Measurements from ENCODE around the gene TRABD2A. TPM values are rescaled to one million over a fixed set of nuclear protein-coding genes. Genes with fewer than 3 reads are reported as not detected.

TRABD2A gene
- total RNA-seq, 1 donor from 2014 or later: 0.84 TPM

GRCh38 chr2:84846041-84846663 lies 34.7 kb downstream of the TRABD2A start:
- no peaks in the 10 kb centered on the region for H3K27me3 Mint-ChIP-seq (ENCODE audit: low read depth)

GRCh38 chr2:84844141-84844540 lies 36.7 kb downstream of the TRABD2A start:
- Mint-ChIP-seq H3K4me1 (peaks cover 11% of the 10 kb centered on the region), H3K9me3 (no peaks in the 10 kb centered on the region), H3K27me3 (ENCODE audit: low read depth) (no peaks in the 10 kb centered on the region), H3K36me3 (ENCODE audit: low read depth) (no peaks in the 10 kb centered on the region), H3K4me3 (no peak overlapping the region), H3K27ac (ENCODE audit: unreplicated experiment) (no peak overlapping the region)
- no peak for DNase-seq (ENCODE audit: low read depth, low spot score)
- no peak for TF ChIP-seq CTCF (conservative IDR thresholded peaks at IDR 0.05)

More at GRCh38 chr2:84846041-84846663, 34.7 kb downstream of the TRABD2A start:
- DNase-seq (ENCODE audit: low read depth, low spot score): no peak
- Mint-ChIP-seq H3K4me3 (no peak overlapping the region), H3K27ac (ENCODE audit: unreplicated experiment) (no peak overlapping the region), H3K9me3 (no peaks in the 10 kb centered on the region), H3K36me3 (ENCODE audit: low read depth) (no peaks in the 10 kb centered on the region), H3K4me1 (no peaks in the 10 kb centered on the region)
- no peak for TF ChIP-seq CTCF (conservative IDR thresholded peaks at IDR 0.05)

GRCh38 chr2:84841577-84841976 lies 39.3 kb downstream of the TRABD2A start:
- H3K36me3 Mint-ChIP-seq (ENCODE audit: low read depth): peaks cover 4% of the 10 kb centered on the region
- no peak for TF ChIP-seq CTCF (conservative IDR thresholded peaks at IDR 0.05)
- peaks cover 4% of the 10 kb centered on the region for H3K9me3 Mint-ChIP-seq
- DNase-seq (ENCODE audit: low read depth, low spot score): no peak
- no peak overlapping the region for H3K4me3 Mint-ChIP-seq
- H3K27ac Mint-ChIP-seq (ENCODE audit: unreplicated experiment): no peak overlapping the region
- peaks cover 11% of the 10 kb centered on the region for H3K4me1 Mint-ChIP-seq
- no peaks in the 10 kb centered on the region for H3K27me3 Mint-ChIP-seq (ENCODE audit: low read depth)

- no peak for DNase-seq (ENCODE audit: low read depth, low spot score)
- no peak overlapping the region for H3K4me3 Mint-ChIP-seq
- peaks cover 11% of the 10 kb centered on the region for H3K4me1 Mint-ChIP-seq
- H3K27me3 Mint-ChIP-seq (ENCODE audit: low read depth): no peaks in the 10 kb centered on the region
- no peak overlapping the region for H3K27ac Mint-ChIP-seq (ENCODE audit: unreplicated experiment)
- peaks cover 8% of the 10 kb centered on the region for H3K9me3 Mint-ChIP-seq
- peaks cover 11% of the 10 kb centered on the region for H3K36me3 Mint-ChIP-seq (ENCODE audit: low read depth)
- no peak for TF ChIP-seq CTCF (conservative IDR thresholded peaks at IDR 0.05)
These were observed 40.6 kb downstream of the TRABD2A start for GRCh38 chr2:84840306-84840705.

GRCh38 chr2:84839851-84840250 lies 41.0 kb downstream of the TRABD2A start:
- DNase-seq (ENCODE audit: low read depth, low spot score): no peak
- no peaks in the 10 kb centered on the region for H3K27me3 Mint-ChIP-seq (ENCODE audit: low read depth)
- H3K9me3 Mint-ChIP-seq: peaks cover 8% of the 10 kb centered on the region
- peaks cover 11% of the 10 kb centered on the region for H3K36me3 Mint-ChIP-seq (ENCODE audit: low read depth)
- H3K4me3 Mint-ChIP-seq: no peak overlapping the region
- TF ChIP-seq CTCF (conservative IDR thresholded peaks at IDR 0.05): no peak
- no peak overlapping the region for H3K27ac Mint-ChIP-seq (ENCODE audit: unreplicated experiment)
- H3K4me1 Mint-ChIP-seq: peaks cover 11% of the 10 kb centered on the region

Data from neural crest cell (in vitro differentiated cells).